Measurements from ENCODE around the gene ITGAL.
"Not testable (repeated sequence)": the region's sequence is repeated elsewhere in the genome, so short reads cannot be mapped to it uniquely, and the experiment has no call there.

The ITGAL gene

DNA sequence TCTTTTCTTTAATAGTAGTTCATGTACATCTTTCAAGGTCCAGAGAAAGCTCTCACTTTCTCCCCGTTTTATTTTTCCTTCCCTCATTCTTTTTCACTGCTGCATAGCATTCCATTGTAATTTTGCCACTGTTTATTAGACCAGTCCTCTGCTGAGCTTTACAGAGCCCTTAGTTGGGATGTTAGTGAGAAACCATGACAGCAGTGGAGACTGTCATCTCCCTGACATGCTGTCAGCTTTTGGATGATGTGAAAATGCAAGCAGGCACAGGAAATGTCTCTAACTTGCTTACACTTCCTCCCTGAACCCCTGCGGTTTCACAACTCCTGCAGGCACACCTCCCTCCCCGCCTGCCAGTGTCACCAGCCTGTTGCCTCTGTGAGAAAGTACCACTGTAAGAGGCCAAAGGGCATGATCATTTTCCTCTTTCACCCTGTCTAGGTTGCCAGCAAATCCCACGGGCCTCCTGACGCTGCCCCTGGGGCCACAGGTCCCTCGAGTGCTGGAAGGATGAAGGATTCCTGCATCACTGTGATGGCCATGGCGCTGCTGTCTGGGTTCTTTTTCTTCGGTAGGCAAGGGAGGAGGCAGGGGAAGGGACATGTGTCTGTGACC, at the start of gene ITGAL:
Gene ITGAL, plus strand, starts transcription at position 415 of the 615 bp plus-strand sequence. Its CDS starts 96 bp downstream, at position 511.
- DNase-seq: no peak

DNA sequence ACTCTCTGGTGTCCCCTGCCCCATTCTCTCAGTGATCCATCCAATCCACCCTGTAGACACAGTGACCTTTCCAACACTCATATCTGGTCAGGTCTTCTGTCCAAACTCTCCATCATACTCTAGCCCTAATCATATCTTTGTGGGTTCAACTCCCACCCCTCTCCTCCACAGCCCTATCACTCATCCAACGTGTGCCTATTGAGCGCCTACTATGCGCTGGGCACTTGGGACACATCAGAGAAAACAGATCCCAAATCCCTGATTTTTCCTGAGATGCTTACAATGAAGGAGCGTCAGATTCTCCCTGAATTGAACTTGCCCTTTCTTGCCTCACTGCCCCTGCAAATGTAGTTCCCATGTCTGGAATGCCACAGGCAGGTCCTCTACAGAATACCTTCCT, 44.5 kb upstream of the ITGAL start:
- no peak for DNase-seq

DNA sequence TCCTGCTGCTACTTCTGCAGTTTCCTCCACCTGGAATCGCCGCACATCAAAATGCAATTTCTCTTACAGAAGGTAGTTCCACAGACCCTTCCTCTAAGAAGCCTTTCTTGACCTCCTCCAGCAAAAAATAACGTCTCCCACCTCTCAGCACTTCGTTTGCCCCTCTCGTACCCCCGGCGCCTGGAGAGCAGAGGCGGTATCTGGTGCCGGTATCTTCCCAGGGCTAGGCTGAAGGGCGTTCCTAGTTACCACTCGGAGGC, 43.2 kb upstream of the ITGAL start:
- DNase-seq: no peak

DNA sequence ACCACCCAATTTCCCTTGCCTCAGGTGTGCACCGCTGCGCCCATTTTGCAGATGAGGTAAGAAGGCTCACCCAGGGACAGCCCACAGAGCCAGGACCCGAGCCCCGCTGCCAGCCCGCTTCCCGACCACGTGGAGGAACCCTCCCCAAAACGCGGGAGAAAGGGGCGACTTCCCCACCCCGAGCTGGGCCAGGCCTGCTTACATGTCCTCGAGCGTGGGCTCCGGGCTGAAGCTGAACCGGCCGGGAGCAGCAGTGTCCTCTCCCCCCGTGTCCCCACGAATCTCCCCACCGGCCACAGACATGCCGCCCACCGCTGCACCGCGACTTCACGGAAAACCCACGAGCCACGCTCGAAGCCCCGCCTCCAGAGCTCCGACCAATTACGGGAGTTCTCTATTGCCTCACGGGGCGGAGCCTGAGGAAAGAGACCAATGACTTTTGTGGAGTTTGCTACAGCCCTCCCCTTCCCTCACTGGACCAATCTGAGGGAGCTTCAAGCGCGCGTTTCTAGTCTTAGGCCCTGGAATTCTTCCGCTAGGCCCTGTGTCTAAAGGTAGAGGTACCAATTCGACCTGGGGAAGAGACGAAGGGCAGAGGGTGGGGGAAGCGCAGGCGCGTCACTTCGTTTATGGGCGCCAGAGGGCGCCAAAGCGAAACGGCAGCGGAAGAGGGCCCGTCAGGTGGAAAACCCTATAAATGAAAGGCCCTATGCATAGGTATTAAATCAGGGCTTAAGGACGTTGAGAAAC, 42.7 kb upstream of the ITGAL start, which contains the start of gene DCTPP1:
Gene DCTPP1, minus strand, starts transcription at position 353 of the 750 bp plus-strand sequence. Its CDS starts 50 bp downstream, at position 303.
- DNase-seq: peak; percentile 99

DNA sequence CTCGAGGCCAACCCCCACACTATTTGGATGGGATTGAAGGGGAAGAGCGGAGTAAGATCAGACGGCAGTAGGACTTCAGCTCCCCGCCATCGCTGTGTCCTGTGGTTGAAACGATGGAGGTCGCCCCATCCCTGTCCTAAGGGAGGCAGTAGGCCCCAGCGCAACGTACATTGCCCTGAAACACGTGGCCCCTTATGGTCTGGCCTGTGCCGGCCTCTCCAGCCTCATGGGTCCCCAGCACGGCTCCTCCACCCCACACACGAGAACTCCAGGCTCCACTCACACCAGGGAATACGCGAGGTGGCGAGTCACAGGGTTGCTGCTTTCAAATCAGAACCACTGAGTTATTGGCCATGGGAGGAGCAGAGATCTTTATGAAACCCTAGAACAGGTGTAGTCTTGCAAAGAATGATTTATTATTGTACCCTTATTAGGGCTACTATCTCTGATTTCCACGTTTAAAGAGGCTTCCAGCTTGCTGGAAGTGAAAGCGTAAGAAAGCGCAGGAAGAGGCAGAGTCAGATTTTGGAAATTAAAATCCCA, 42.0 kb upstream of the ITGAL start:
- DNase-seq: no peak

DNA sequence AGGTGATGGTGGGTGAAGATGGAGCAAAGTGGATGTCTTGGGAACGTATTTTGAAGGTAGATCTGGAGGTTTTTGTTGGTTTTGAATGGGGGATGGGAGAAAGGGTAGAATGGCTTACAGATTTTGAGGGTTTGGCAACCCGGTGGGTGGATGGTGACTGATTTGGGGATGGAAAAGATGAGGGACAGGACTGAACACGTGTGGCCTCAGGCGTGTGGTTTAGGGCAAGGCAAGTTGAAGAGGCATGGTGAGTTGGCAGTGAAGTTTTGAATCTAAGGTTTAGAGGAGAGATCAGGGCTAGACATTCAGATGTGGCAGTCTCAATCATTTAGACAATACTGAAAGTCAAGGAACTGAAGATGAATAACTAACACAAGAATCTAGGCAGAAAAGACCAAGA, 37.7 kb upstream of the ITGAL start:
- DNase-seq: no peak

DNA sequence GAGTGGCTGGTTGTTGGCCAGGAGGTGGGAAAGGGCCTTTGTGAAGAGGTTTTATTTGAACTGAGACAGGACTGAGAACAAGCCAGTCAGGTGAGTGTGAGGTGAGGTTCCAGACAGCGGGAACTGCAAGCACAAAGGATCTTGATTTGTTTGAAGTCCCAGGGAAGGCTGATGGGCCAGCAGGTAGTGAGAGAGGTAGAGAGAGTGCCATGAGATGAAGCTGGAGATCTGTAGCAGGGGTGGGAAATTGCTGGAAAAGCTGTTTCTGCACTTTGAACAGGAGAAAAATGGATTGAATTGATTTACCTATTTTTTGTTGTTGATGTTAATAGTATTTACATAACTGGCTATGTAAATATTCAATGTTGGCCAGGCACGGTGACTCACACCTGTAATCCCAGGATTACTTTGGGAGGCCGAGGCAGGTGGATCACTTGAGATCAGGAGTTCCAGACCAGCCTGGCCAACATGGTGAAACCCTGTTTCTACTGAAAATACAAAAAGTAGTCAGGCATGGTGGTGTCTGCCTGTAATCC, 35.0 kb upstream of the ITGAL start:
- DNase-seq: no peak

DNA sequence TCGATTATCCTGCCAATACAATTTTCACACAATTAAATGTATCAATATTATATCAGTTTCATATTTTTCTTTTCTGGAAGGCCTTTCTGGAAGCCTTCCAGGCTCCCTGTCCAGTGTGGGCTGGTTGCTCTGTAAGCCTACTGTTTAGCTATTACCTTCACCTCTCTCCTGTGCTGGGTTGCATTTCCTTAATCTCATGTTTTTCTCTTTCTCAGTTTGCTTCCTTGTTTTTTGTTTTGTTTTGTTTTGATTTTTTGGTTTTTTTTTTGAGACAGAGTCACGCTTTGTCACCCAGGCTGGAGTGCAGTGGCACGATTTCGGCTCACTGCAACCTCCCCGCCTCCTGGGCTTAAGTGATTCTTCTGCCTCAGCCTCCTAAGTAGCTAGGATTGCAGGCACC, 33.7 kb upstream of the ITGAL start:
- no peak for DNase-seq

DNA sequence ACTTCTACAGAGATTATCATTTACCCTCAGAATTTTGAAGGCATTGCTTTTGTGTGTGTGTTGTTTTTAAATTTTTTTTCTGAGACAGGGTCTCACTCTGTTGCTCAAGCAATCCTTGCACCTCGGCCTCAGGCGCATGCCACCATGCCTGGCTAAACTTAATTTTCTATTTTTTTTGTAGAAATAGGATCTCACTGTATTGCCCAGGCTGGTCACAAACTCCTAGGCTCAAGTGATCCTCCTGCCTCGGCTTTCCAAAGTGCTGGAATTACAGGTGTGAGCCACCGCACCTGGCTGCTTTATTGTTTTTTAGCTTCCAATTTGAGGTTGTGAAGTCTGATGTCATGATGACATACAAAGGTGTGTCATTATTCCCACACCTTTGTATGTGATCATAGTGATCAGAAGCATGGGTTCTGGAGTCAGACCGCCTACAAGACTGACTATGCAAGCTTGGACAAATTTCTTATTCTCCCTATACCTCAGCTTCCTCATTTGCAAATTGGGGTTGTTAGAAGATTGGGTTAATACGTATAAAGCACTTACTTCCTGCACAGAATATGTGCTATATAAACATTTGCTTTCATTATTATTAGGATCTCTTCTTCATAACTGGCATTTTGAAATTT, 32.7 kb upstream of the ITGAL start:
- no peak for DNase-seq

DNA sequence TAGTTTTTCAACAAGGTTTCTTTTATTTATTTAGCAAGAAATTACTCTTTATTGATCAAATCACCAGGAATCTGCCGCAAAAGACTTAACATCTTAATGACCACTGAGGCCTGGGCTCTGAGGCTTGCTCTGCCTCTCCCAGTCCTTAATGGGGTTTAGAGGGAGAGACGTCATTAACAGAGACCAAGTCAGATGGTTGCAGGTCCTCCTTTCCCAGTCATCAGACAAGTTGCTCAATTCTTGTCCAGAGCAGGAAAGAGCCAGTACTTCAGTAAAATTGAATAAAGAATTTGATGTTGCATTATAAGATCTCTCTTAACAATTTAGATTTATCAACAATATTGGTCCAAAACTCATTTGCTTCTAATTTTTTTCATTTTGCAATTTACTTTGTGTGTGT, 28.9 kb upstream of the ITGAL start:
- no peak for DNase-seq

DNA sequence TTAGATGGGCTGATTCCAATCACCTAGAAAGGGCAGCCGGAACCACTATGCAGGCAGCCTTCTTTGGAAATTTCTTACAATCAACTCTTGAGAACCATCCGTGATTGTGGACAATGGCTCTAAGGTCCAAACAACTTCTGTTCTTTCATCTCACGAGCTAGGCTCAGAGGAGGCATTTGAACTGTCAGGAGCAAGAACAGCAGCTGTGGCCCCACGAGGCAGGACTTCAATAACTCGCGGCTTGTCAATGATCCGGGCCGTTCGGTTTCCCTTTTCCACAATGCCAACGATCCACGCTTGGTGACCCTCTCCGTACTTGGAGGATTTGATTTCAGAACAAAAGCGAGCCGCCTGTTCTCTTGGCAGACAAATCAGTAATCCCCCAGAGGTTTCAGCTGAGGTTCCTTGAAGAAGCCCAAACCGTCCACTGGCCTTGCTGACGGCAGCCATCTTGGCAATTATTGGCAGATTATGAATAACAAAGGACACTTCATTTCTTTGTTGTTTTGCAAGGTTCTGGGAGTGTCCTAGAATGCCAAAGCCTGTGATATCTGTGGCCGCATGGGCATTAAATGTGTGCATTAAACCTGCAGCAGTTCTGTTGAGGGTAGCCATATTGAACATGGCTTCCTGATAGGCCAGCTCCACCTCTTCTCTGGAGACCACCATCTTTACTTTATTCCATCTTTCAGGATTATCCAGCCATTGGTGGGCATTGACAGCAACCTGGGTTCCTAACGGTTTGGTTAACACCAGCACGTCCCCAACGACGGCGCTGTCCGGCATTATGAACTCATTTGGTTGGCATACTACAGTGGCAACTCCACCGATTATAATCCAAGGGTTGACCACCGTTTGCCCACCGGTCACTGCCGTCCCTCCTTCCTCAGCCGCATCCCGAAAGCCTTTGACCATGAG, 28.1 kb upstream of the ITGAL start:
- no peak for DNase-seq

DNA sequence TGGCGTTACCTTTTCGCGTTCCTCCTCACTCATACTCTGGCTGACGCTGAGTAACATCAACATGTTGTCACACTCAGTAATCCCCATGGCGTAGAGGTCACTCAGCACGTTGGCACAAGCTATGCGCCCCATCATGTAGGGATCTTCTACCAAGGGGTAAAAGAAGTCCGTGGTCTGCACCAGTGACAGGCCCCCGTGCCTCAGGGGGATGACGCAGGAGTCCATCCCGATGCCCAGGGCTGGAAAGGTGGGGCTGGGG, 27.5 kb upstream of the ITGAL start:
- DNase-seq: no peak

DNA sequence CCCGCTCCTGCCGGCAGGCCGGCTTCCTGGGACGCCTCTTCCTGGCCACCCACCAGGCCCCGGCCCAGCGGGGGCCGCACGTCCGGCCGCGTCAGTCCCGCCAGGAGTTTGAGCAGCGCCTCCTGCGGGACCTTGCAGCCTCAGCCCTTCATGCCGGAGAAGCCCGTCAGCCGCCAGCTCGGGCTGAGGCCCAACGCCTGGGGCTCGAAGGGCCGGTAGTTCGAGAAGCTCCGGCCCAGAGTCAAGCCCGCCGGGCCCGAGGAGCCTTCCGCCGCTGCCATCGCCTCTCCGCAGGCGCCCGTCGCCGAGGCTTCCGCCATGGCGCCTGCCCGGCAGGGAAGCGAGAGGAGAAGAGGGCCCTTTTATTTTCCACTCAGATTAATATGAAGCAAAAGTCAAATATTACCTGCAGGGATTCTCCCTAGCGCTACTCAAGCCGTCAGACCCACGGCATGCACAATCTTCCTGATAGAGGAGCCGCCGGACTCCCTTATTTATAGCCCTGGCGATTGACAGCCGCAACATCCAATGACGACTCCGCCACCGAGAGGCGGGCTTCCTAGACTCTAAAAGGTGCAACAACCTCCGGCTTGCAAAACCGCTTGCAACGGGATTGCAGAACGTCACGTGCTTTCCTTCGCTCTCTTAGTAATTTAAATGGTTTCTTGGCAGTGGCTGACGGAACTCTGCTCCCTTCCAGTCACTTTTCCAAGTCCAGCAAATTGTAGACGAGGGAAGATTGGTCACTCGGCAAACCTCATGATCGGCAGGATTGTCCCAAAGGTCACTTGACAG, 26.9 kb upstream of the ITGAL start, which contains the start of gene SEPHS2:
Gene SEPHS2, minus strand, starts transcription at position 467 of the 795 bp plus-strand sequence. Its CDS starts 147 bp downstream, at position 320.
- peak; percentile 92 for DNase-seq

DNA sequence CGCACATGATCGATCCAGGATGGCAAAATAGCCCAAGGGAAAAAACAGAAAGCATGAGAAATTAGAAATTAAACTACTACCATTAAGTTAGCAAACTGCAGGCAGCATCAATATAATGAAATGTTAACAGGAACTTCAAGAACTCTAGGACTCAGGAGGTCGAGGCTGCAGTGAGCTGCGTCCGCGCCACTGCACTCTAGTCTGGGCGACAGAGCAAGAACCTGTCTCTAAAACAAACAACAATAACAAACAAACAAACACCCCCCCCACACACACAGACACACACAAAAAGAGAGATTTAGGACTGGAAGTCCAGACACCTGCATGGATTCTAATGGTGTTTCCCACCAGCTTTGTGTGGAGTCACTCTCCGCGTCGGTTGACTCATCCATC, 26.3 kb upstream of the ITGAL start:
- no peak for DNase-seq

DNA sequence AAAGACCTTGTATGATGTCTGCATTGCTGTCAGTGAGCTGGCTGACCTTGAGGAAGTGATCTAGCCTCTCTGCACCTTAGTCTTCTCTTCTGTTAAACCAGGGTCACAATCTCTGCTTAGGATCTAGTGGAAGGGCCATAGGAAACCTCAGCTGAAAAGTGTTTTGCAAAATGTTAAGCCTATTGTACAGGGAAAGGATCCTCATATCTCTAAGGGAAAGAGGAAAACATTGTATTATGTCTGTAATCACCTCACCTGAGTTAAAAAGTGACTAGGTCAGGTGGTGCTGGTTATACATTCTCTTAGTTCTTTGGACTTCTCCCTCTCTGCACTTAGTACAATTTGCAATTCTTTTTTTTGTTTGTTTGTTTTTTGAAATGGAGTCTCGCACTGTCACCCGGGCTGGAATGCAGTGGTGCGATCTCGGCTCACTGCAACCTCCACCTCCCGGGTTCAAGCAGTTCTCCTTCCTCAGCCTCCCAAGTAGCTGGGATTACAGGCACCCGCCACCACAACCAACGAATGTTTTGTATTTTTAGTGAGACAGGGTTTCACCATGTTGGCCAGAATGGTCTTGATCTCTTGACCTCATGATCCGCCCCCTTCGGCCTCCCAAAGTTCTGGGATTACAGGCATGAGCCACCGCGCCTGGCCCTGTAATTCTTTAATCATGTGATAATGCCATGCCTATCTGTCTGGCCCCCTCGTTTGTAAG, 24.9 kb upstream of the ITGAL start:
- no peak for DNase-seq

DNA sequence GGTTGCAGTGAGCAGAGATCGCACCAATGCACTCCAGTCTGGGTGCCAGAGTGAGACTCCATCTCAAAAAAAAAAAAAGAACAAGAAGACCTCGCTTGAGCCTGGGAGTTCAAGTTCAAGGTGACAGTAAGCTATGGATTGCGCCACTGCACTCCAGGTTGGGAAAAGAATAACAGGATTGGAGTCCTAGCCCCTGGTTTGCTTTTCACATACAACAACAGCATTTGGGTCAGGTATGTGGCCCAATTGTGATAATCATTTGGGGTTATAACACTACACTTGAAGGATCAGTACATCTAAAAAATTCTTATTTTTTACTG, 23.5 kb upstream of the ITGAL start:
- DNase-seq: no peak

DNA sequence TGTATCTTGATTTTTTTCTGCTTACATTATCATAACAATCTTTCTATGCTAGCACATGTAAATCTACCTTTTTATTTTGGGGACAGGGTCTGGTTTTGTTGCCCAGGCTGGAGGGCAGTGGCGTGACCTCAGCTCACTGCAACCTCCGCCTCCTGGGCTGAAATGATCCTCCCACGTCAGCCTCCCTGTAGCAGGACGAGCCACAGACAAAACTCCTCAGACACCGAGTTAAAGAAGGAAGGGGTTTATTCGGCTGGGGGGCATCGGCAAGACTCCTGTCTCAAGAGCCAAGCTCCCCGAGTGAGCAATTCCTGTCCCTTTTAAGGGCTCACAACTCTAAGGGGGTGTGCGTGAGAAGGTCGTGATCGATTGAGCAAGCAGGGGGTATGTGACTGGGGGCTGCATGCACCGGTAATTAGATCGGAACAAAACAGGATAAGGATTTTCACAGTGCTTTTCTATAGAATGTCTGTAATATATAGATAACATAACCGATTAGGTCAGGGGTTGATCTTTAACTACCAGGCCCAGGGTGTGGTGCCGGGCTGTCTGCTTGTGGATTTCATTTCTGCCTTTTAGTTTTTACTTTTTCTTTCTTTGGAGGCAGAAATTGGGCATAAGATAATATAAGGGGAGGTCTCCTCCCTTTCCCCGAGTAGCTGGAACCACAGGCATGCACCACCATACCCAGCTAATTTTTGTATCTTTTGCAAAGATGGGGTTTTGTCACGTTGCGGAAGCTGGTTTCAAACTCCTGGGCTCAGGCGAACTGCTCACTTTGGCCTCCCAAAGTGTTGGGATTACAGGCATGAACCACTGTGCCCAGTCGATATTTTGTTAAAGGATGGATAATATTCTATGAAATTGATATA, 19.6 kb upstream of the ITGAL start:
- DNase-seq: not testable (repeated sequence)

DNA sequence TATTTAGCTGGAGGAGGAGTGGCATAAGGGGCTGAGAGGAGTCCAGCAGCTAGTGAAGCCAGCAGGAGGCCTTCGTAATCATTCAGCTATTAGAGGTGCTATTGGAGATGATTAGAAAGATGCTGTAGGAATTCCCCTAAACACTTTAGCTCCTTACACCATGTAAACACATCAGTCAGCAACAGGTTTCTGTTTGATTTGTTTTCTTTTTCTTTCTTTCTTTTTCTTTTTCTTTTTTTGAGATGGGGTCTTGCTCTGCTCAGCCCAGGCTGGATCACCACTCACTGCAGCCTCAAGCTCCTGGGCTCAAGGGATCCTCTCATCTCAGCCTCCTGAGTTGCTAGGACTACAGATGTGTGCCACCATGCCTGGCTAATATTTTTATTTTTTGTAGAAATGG, 16.2 kb upstream of the ITGAL start:
- DNase-seq: no peak

DNA sequence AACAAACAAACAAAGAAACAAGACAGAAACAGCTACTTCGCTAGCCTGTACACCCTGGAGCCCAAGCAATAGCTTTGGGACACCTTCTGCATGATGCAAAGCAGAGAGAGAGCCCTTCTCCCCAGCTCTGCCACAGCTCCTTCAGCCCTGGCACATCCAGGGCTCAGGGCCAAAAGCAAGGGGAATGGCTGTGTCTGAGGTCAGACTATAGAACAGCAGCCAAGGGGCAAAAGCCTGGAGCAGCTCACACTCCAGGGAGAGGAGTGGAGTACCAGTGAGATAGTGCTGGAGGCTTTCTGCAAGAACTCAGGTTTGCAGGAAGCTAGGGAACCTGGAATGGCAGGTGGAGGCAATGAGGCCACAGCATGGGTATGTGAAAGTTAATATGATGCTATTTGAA, 15.3 kb upstream of the ITGAL start:
- no peak for DNase-seq

DNA sequence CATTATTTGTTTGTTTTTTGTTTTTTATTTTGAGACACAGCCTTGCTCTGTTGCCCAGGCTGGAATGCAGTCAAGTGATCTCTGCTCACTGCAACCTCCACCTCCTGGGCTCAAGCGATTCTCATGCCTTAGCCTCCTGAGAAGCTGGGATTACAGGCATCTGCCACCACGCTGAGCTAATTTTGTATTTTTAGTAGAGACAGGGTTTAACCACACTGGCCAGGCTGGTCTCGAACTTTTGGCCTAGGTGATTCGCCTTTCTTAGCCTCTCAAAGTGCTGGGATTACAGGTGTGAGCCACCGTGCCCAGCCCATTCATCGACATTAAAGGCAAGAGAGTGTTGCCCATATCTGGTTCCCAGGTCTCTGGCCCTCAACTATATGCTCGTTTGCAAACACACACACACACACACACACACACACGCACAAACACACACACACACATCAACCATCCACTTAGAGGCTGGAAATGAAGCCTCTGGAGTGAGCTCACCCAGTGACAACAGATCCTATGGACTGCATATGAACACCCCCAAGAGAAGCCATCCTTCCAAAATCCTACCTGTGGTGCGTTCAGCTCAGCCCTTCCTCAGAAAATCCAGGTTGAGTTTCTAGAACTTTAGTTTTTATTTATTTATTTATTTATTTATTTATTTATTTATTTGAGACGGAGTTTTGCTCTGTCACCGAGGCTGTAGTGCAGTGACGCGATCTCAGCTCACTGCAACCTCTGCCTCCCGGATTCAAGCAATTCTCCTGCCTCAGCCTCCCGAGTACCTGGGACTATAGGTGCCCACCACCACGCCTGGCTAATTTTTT, 14.6 kb upstream of the ITGAL start:
- no peak for DNase-seq

Data from NCI-H2171 (cell line).